ENCODE data around the gene ELP2.

The ELP2 gene

DNA sequence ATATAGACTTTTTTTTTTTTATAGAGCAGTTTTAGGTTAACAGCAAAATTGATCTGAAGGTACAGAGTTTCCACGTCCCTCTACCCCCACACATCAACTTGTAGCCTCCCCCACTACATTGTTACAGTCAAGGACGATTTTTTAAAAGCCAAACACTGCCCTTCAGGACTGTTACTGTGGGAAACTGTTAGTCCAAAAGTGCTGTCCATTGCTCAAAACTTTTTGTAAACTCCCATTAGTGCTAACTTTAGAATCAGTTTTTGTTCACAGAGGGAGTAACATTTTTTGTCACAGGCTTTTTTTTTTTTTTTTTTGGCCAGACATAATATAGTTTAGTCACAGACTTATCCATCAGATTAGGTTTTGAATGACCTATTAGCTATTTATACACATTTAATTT lies 24.1 kb downstream of the ELP2 start:
- ChIA-PET CTCF (no interaction called here), POLR2A (ENCODE audit: low non-redundant PET) (no interaction called here)
- H3K27ac ChIP-seq: no peak overlapping the region
- no peak for DNase-seq (ENCODE audit: low spot score)
- TF ChIP-seq, protein P1, sequence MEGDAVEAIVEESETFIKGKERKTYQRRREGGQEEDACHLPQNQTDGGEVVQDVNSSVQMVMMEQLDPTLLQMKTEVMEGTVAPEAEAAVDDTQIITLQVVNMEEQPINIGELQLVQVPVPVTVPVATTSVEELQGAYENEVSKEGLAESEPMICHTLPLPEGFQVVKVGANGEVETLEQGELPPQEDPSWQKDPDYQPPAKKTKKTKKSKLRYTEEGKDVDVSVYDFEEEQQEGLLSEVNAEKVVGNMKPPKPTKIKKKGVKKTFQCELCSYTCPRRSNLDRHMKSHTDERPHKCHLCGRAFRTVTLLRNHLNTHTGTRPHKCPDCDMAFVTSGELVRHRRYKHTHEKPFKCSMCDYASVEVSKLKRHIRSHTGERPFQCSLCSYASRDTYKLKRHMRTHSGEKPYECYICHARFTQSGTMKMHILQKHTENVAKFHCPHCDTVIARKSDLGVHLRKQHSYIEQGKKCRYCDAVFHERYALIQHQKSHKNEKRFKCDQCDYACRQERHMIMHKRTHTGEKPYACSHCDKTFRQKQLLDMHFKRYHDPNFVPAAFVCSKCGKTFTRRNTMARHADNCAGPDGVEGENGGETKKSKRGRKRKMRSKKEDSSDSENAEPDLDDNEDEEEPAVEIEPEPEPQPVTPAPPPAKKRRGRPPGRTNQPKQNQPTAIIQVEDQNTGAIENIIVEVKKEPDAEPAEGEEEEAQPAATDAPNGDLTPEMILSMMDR (conservative IDR thresholded peaks at IDR 0.05; ENCODE audit: low read depth): no peak

- no peak overlapping the region for H3K27ac ChIP-seq
- DNase-seq (ENCODE audit: low spot score): no peak
- ChIA-PET POLR2A (ENCODE audit: low non-redundant PET) (no interaction called here), CTCF (no interaction called here)
- TF ChIP-seq, protein P1 (conservative IDR thresholded peaks at IDR 0.05; ENCODE audit: low read depth): no peak
These were observed 26.4 kb downstream of the ELP2 start for GRCh38 chr18:36155851-36156757.

DNA sequence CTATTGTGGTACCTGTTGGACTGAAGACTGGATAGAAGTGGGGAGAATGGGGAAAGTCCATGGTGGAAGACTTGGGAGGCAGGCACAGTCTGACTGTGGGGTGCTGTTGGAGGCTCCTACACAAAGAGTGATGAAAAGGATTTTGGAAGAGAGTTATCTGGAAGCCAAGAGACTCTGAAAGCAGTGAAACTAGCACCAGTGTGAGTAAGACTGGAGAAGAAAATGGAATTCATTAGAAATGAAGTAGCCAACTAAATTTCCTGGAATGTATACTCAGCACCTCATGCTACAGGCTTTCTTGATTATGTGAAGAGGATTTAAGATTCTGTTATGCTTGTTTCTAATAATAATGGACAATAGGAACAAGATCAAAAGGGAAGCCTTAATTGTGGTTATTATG lies 27.7 kb downstream of the ELP2 start:
- no peak for DNase-seq (ENCODE audit: low spot score)
- ChIA-PET CTCF (interaction anchor here (0.8 kb wide), 1 partner anchor 43 kb away, joined by 3 read pairs; no protein-coding TSS in a partner anchor), POLR2A (ENCODE audit: low non-redundant PET) (no interaction called here)
- H3K27ac ChIP-seq: no peak overlapping the region
- TF ChIP-seq, protein P1 (conservative IDR thresholded peaks at IDR 0.05; ENCODE audit: low read depth): no peak

GRCh38 chr18:36158266-36158867 lies 28.7 kb downstream of the ELP2 start:
- TF ChIP-seq, protein P1 (conservative IDR thresholded peaks at IDR 0.05; ENCODE audit: low read depth): no peak
- H3K27ac ChIP-seq: no peak overlapping the region
- CTCF ChIA-PET: no interaction called here
- no peak for DNase-seq (ENCODE audit: low spot score)
- POLR2A ChIA-PET (ENCODE audit: low non-redundant PET): no interaction called here

DNA sequence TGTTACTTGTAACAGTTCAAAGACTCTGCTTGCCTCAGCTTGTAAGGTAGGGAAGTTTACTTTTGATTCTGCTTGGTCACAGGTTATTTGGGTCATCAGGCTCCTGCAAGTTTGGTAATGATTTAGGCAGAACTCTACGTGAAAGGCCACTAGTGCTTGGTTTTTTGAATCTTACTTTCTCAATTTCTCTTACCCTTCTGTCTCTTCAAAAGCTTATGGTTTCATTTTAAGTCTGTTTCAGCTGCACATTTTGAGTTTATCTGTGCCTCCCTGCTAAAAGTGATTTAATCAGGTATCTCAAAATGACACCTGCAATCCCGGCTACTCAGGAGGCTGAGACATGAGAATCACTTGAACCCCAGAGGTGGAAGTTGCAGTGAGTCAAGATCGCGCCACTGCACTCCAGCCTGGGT lies 31.3 kb downstream of the ELP2 start:
- TF ChIP-seq, protein P1 (conservative IDR thresholded peaks at IDR 0.05; ENCODE audit: low read depth): no peak
- no peak for DNase-seq (ENCODE audit: low spot score)
- H3K27ac ChIP-seq: no peak overlapping the region
- POLR2A ChIA-PET (ENCODE audit: low non-redundant PET): no interaction called here
- CTCF ChIA-PET: no interaction called here

GRCh38 chr18:36162981-36163380 lies 33.3 kb downstream of the ELP2 start:
- no peak for DNase-seq (ENCODE audit: low spot score)
- H3K27ac ChIP-seq: no peak overlapping the region
- TF ChIP-seq, protein P1 (conservative IDR thresholded peaks at IDR 0.05; ENCODE audit: low read depth): no peak
- POLR2A ChIA-PET (ENCODE audit: low non-redundant PET): no interaction called here
- CTCF ChIA-PET: no interaction called here

All from RWPE1 (cell line).